Fibroblast of lung (primary cell): ENCODE measurements around the gene HBE1.

Source experiments
- CTCF ChIP-seq, 2 donors: IDR thresholded peaks in 1 of 2; conservative IDR thresholded peaks in 1 of 2; 1 replicate in 1 of 2; 2 replicates in 1 of 2; pipeline ENCODE4 v1.5.1; 2011 to 2012; ENCODE audit warnings: low read length in 2 of 2, control low read depth in 1 of 2, inconsistent platforms in 1 of 2, low read depth in 1 of 2, mild to moderate bottlenecking in 1 of 2
- EZH2 ChIP-seq: IDR thresholded peaks from 2 replicates; pipeline ENCODE4 v1.5.1; 2012; ENCODE audit warnings: low read length, control low read depth, mild to moderate bottlenecking; ENCODE audit errors: missing control alignments

DNA sequence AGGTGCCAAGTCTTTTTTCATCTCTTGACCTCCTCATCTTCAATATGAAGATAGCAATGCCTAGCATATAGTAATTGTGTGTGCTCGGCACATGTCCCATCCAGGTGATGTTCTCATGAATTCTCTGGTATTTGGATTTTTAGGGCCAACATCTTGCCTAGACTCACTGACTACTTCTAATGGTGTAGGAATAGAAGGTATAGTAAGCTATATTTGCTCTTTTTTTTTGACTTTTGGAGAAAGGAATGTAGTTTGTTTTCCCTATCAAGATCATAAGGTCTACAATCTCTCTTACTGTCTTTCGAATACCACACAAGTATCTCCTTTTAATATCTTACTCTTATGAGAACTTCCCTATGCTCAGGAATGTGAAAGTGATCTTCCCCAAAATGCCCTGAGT, 38.6 kb downstream of the HBE1 start:
- TF ChIP-seq CTCF (conservative IDR thresholded peaks at IDR 0.05 in 1 of 2, IDR thresholded peaks at IDR 0.05 in 1 of 2; ENCODE audit: low read depth in 1 of 2, low read length in 2 of 2) = no peak
- no peak for TF ChIP-seq EZH2
